Progenitor cell of endocrine pancreas (in vitro differentiated cells): Measurements from ENCODE around the gene RRAGA. TPM values are rescaled to one million over a fixed set of nuclear protein-coding genes. Genes with fewer than 3 reads are reported as not detected.
A peak's percentile ranks its signal among the peaks of the same experiment; 100 is the strongest.

Experiments used
- DNase-seq: peaks from one replicate; pipeline ENCODE4 v3.0.0; 2021; ENCODE audit warnings: low spot score; ENCODE audit not compliant: unreplicated experiment
- H3K27ac Mint-ChIP-seq: 2 replicates; pipeline ENCODE4 v1.8.0; 2021; ENCODE audit warnings: mild to moderate bottlenecking, moderate library complexity, mixed read lengths
- H3K27me3 Mint-ChIP-seq: 2 replicates; pipeline ENCODE4 v1.8.0; 2021; ENCODE audit warnings: mixed read lengths
- H3K36me3 Mint-ChIP-seq: 2 replicates; pipeline ENCODE4 v1.8.0; 2022; ENCODE audit warnings: mixed read lengths; ENCODE audit not compliant: insufficient read depth
- H3K4me1 Mint-ChIP-seq: 2 replicates; pipeline ENCODE4 v1.8.0; 2021; ENCODE audit warnings: low read depth, mixed read lengths
- H3K4me3 Mint-ChIP-seq: 2 replicates; pipeline ENCODE4 v1.8.0; 2021; ENCODE audit warnings: low read depth, mild to moderate bottlenecking, moderate library complexity, mixed read lengths
- H3K9me3 Mint-ChIP-seq: 2 replicates; pipeline ENCODE4 v1.8.0; 2021; ENCODE audit warnings: low read depth, mixed read lengths
- CTCF ChIP-seq: fragments of 200-600 bp; sonication (generic); IDR thresholded peaks from one replicate; pipeline ENCODE4 v1.5.0; 2021; ENCODE audit warnings: antibody characterized with exemption, mild to moderate bottlenecking; ENCODE audit not compliant: unreplicated experiment
- total RNA-seq: library from RNA; stranded (reverse); gene quantifications from 2 replicates; pipeline ENCODE4 v1.2.1, GENCODE V29; 2021

RRAGA gene
- total RNA-seq, 1 donor from 2014 or later = 53.3 TPM

- Mint-ChIP-seq H3K4me1 (no peaks in the 10 kb centered on the region), H3K36me3 (no peaks in the 10 kb centered on the region), H3K4me3 (no peak overlapping the region), H3K27ac (no peak overlapping the region), H3K27me3 (peaks cover 8% of the 10 kb centered on the region), H3K9me3 (no peaks in the 10 kb centered on the region)
- no peak for TF ChIP-seq CTCF
- no peak for DNase-seq
Measured at GRCh38 chr9:19030899-19031298, 18.3 kb upstream of the RRAGA start.

- H3K4me1 Mint-ChIP-seq = no peaks in the 10 kb centered on the region
- peaks cover 8% of the 10 kb centered on the region for H3K27me3 Mint-ChIP-seq
- H3K9me3 Mint-ChIP-seq = peaks cover 3% of the 10 kb centered on the region
- H3K27ac Mint-ChIP-seq = no peak overlapping the region
- TF ChIP-seq CTCF = no peak
- no peak for DNase-seq
- no peak overlapping the region for H3K4me3 Mint-ChIP-seq
- H3K36me3 Mint-ChIP-seq = no peaks in the 10 kb centered on the region
Measured at GRCh38 chr9:19032406-19032805, 16.8 kb upstream of the RRAGA start.

- H3K4me1 Mint-ChIP-seq = no peaks in the 10 kb centered on the region
- H3K9me3 Mint-ChIP-seq = peaks cover 6% of the 10 kb centered on the region
- no peak for DNase-seq
- TF ChIP-seq CTCF = no peak
- H3K4me3 Mint-ChIP-seq = no peak within 1 kb of the TSS
- no peak within 1 kb of the TSS for H3K27ac Mint-ChIP-seq
- H3K36me3 Mint-ChIP-seq = no peaks in the 10 kb centered on the region
- H3K27me3 Mint-ChIP-seq = peaks cover 8% of the 10 kb centered on the region
Measured at GRCh38 chr9:19033015-19033414, 16.2 kb upstream of the RRAGA start, which contains the start of gene SAXO1. Gene SAXO1, minus strand, starts transcription at chr9:19033209. Its CDS starts 301 bp downstream, at chr9:19032908.

GRCh38 chr9:19036611-19037010, 12.6 kb upstream of the RRAGA start:
- DNase-seq = no peak
- Mint-ChIP-seq H3K27me3 (no peaks in the 10 kb centered on the region), H3K27ac (no peak overlapping the region), H3K36me3 (no peaks in the 10 kb centered on the region), H3K4me1 (no peaks in the 10 kb centered on the region), H3K9me3 (peaks cover 12% of the 10 kb centered on the region), H3K4me3 (no peak overlapping the region)
- no peak for TF ChIP-seq CTCF

- no peak for TF ChIP-seq CTCF
- Mint-ChIP-seq H3K4me3 (peak overlapping the region; percentile 85), H3K9me3 (no peaks in the 10 kb centered on the region), H3K27me3 (no peaks in the 10 kb centered on the region), H3K4me1 (peaks cover 22% of the 10 kb centered on the region), H3K27ac (peak overlapping the region; percentile 91), H3K36me3 (no peaks in the 10 kb centered on the region)
- DNase-seq = no peak
Measured at GRCh38 chr9:19049917-19050636, 850 bp downstream of the RRAGA start.
